ENCODE measurements around the gene SYNDIG1.
"Not testable (repeated sequence)": the region's sequence is repeated elsewhere in the genome, so short reads cannot be mapped to it uniquely, and the experiment has no call there.

Gene SYNDIG1

GRCh38 chr20:24616258-24617079, 147.0 kb downstream of the SYNDIG1 start:
- DNase-seq, result no peak

DNA sequence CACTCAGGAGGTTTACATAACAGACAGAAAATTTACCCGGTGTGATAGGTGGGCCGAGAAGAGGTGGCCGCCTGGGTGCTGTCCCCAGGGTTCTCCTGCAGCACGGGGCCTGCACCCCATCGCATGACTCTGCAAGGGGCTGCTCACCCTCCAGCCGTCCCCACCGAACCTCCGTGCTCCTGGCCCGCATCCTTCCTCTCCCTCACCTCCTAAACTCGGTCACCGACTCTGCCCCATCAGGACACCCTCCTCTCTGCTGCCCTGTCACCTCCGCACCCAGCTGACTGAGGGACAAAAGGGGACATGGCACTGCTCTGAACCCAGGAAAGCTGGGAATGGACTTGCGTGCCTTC, 147.6 kb downstream of the SYNDIG1 start:
- no peak for DNase-seq

- DNase-seq, result no peak
Observed at GRCh38 chr20:24617757-24618450, 148.5 kb downstream of the SYNDIG1 start.

DNA sequence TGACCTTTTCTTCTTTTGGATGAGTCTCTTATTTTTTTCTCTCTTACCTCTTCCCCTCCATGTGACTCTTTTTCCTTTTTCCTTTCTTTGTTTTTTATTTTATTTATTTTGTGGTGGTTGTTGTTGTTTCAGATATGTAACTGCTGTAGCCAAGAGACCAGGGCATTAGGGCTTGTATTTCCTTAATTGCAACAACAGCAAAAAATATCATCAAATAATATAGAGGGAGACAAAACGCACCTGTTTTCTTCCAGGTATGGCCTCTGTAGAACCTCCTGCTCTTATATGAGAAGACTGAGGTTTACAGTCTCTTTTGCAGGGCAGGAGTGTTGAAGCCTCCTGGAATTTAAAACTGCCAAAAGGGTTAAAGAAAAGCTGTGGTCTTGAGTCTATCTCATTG, 149.3 kb downstream of the SYNDIG1 start:
- no peak for DNase-seq

DNA sequence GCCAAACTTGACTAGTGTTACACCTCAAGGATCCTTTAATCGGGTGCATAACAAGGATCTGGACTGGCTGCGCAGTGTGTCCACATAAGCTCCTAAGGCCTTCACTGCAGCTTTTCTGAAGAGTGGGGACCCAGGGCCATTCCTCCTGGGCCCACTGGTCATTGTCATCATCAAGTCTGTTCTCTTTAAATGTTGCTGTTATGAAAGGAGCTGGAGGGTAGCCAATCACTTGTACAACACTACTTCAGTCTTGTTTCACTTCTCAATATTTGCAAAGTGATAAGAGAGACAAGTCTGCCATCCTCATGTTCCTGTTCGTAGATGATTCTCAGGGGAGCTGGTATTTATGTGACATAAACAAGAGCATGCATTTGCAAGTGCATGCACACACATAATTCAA, 149.8 kb downstream of the SYNDIG1 start:
- DNase-seq, result no peak

GRCh38 chr20:24620937-24621519, 151.6 kb downstream of the SYNDIG1 start:
- DNase-seq, result no peak

- DNase-seq, result no peak
Observed at GRCh38 chr20:24622856-24623255, 153.4 kb downstream of the SYNDIG1 start.

DNA sequence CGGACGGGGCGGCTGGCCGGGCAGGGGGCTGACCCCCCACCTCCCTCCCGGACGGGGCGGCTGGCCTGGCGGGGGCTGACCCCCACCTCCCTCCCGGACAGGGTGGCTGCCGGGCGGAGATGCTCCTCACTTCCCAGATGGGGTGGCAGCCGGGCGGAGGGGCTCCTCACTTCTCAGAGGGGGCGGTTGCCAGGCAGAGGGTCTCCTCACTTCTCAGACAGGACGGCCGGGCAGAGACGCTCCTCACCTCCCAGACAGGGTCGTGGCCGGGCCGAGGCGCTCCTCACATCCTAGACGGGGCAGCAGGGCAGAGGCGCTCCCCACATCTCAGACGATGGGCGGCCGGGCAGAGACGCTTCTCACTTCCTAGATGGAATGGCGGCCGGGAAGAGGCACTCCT, 156.7 kb downstream of the SYNDIG1 start:
- DNase-seq, result not testable (repeated sequence)

DNA sequence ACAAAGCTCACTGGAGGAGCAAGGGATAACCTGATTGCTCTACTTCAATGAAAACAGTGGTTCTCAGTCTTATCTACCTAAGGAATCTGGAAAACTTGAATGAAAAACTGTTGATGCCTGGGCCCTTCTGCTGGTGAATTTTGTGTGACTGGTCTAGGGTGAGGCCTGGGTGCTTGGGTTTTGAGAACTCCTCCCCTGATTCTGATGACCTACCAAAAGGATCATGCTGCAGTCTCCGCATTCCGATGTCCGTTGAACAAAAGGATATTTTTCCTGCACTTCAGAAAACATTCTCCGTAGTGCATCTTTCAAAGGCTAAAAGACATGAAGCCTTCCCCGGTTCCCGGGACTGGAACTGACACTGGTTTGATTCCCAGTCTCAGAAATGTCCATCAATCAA, 157.9 kb downstream of the SYNDIG1 start:
- DNase-seq, result no peak

DNA sequence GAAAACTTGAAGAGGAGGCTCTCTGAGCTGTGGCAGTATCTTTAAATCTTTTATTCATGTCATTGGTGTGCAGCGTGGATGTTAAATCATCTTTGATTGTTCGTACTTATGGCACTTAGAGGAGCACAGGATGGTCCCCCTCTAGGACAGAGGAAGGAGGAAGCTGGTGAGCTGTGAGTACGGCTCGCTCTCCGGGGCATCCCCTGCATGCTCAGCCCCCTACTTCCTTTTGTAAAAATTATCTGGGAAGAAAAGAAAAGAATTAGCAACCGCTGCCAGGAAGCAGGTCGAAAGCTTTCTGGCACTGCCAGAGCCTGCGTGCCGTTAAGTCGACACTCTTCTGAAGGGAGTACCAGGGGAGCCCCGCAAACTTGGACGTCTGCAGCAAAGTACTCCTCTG, 158.5 kb downstream of the SYNDIG1 start:
- no peak for DNase-seq

DNA sequence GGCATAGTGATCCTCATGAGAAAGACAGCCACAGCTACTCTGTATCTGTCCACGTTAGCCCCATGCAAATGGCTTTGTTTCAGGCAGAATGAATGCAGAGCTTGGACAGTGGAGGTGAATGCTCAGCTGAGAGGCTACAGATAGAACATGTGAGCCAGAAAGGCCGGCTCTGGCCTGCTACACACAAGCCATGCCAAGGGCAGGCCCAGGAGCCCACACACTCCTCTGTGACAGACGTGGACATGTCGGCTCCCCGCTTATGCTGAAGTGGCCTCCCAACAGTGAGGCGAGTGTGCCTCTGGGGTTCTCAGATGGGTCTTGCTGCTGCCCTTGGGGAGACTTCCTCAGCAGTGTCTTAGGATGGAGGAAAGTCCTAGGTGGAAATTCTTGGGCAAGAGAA, 159.6 kb downstream of the SYNDIG1 start:
- no peak for DNase-seq

DNA sequence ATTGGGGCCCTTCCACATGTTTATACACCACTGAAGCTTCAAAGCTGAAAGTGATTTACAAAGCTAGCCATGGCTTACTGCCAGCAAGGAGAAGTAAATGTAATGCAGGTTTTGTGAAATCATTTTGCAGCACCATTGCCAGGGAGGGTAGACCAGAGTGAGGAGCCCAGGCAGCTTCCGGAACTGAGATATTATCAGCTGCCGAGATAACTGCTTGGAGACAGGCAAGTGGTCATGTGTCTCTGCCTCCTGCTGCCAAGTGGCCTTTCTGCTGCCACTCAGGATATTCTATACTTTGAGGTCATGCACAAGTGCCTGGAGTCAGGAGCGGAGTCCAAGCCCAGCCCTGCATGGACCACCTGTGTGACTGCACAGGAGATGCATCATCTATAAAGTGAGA, 160.2 kb downstream of the SYNDIG1 start:
- no peak for DNase-seq

DNA sequence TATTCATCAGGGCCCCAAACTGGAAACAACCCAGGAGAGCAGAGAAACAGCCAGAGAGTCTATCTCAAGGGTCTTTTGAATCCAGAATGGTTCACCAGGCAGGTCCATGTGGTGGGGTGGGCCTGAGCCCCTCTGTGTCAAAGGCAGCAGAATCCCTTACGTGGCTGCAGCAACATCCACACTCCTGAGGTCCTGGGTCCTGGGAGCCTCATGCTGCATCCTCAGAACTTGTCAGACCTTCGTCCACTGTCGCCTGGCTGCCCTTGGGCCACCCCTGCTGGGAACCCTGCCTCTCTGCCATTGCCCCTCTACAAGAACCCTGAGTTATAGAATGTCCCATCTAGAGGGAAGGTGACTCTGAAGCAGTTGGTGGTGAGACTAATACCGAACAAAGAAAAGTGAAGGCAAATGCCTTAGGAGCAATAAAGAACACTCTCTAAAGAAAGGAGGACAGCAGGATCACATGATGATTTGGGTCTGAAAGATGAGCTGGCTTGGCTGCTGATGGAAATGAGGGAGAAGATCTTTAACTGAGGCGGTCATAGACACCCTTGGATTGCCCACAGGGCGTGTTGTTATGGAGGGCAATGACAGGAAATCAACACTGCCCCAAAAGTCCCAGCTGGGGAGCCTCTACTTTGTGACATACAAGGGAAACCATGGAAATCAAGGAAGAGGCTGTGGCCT, 161.2 kb downstream of the SYNDIG1 start:
- DNase-seq, result no peak

DNA sequence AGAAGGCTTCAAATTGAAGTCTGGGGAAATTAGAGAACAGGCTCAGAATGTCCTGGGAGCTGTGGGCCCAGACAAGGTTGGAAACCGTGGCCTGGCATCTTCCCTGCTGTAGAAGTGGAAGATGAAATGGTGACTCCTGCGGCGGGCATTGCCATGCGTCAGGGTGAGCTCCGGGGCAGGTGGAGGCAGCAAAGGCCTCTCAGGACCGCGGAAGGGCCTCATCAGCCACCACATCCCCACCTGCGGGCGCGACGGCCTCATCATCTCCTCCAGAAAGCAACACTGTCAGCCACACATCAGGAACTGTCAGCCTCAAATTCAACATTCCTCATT, 161.7 kb downstream of the SYNDIG1 start:
- DNase-seq, result no peak

DNA sequence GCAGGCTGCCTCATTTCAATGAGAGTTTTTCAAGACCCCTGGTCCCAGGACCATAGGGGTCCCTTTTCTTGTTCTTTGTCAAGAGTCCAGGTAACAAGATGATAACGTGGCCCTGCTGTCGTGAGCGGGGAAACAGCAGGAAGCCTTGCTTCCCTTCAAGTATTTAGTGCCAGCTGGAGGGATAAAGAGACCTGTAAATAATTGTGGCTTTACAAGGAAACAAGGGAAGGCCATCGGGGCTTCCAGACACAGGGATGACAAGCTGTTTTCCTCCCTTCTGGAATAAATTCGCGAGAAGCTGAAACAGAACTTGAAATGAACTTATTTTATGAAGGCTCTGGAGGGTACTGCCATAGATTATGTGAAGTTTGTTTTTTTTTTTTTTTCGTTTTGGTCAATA, 163.2 kb downstream of the SYNDIG1 start:
- DNase-seq, result no peak

DNA sequence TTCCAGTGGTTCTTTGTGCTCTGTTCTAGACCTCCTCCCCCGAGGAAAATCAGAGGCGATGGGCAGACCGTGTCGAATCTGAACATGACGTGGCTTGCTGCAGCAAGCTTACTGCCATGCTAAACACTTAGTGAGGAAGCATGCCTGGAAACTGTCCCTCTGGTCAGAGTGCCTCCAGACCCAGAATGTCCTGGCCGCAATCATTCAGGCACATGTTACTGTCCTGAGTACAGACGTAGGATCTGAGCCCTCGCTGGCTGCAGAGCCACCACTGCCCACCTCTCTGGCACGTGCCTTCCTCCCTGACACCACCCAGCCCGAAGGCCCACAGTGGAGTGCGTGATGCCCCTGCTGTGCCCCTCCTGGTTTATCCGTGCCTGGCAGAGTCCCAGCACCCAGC, 163.6 kb downstream of the SYNDIG1 start:
- no peak for DNase-seq

GRCh38 chr20:24633521-24633920, 164.1 kb downstream of the SYNDIG1 start:
- no peak for DNase-seq

GRCh38 chr20:24634855-24635254, 165.4 kb downstream of the SYNDIG1 start:
- DNase-seq, result no peak

GRCh38 chr20:24636626-24637025, 167.2 kb downstream of the SYNDIG1 start:
- DNase-seq, result no peak

- DNase-seq, result no peak
Observed at GRCh38 chr20:24637087-24637486, 167.7 kb downstream of the SYNDIG1 start.

- DNase-seq, result no peak
Observed at GRCh38 chr20:24637941-24638340, 168.5 kb downstream of the SYNDIG1 start.

DNA sequence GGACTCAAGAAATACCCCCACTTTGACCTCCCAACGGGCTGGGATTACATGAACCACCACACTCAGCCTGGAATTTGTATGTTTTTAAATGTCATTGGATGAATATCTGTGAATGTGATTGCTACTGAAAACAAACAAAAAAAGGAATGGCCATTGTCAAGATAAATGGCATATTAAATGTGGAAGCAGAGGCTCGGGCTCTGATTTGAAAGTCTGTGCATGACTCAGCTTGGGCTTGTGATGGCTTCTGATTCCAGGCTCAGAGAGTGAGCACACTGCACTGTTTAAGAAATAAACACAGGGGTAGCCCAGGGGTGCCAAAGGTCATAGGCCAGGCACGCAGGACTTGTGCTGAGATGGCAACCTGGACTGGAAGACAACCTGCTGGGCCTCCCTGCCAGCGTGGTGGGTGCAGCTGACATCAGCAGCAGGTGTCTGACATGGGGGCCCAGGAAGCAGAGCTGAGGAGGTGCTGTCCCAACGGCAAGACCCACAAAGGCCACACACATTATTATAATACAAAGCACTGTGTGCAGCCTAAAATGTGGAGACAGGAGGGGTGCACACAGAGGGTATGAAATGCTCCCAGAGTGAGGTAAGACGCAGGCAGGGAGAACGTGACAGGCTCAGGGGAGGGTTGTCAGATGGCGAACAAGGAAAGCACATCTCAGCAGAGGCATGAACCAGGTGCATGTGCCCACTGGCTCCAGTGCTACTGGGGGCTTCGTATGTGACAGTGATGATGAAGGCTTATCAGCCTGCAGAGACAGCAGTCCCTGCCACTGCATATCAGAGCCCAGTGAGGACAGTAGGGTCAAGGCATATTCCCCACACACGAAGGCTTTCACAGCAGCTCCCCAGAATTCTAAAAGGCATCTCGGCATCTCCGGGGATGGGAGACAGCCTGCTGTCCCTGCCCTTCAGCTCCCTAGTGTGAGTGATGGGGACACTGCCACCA, 169.4 kb downstream of the SYNDIG1 start:
- DNase-seq, result no peak

GRCh38 chr20:24640276-24640675, 170.8 kb downstream of the SYNDIG1 start:
- no peak for DNase-seq
